Neural cell (in vitro differentiated cells): ENCODE results near the gene ZSWIM6. TPM values are rescaled to one million over a fixed set of nuclear protein-coding genes. Genes with fewer than 3 reads are reported as not detected.

Experiments
- H2AFZ ChIP-seq: fragments of 200-600, 300-800 bp; sonication (generic), shearing (Covaris generic); 2 replicates; pipeline ENCODE4 v1.6.0; 2014; ENCODE audit warnings: low read depth, mild to moderate bottlenecking, antibody characterized with exemption, low read length, moderate library complexity
- H3F3A ChIP-seq: fragments of 200-600 bp; shearing (Covaris generic); 2 replicates; pipeline ENCODE4 v1.6.1; 2016; ENCODE audit warnings: mild to moderate bottlenecking, moderate library complexity, mixed read lengths, antibody characterized with exemption, low read length; ENCODE audit not compliant: insufficient read depth, poor library complexity, severe bottlenecking
- H3K27ac ChIP-seq: fragments of 200-600, 300-800 bp; sonication (generic), shearing (Covaris generic); 2 replicates; pipeline ENCODE4 v1.5.1; 2014; ENCODE audit warnings: mild to moderate bottlenecking, low read length, moderate library complexity
- H3K27me3 ChIP-seq: fragments of 300-800, 200-600 bp; sonication (generic), shearing (Covaris generic); 2 replicates; pipeline ENCODE4 v1.6.0; 2014; ENCODE audit warnings: mild to moderate bottlenecking, low read depth, low read length, moderate library complexity; ENCODE audit not compliant: insufficient read depth
- H3K36me3 ChIP-seq: fragments of 300-800, 200-600 bp; sonication (generic), shearing (Covaris generic); 2 replicates; pipeline ENCODE4 v1.5.1; 2014; ENCODE audit warnings: mild to moderate bottlenecking, antibody characterized with exemption, low read length, moderate library complexity; ENCODE audit not compliant: insufficient read depth
- H3K4me2 ChIP-seq: fragments of 300-800, 200-600 bp; sonication (generic), shearing (Covaris generic); 2 replicates; pipeline ENCODE4 v1.6.0; 2014; ENCODE audit warnings: mild to moderate bottlenecking, low read length
- H3K4me3 ChIP-seq: fragments of 300-800, 200-600 bp; sonication (generic), shearing (Covaris generic); 2 replicates; pipeline ENCODE4 v1.5.1; 2014; ENCODE audit warnings: mild to moderate bottlenecking, low read length, moderate library complexity
- H3K79me2 ChIP-seq: fragments of 200-600 bp; shearing (Covaris generic); replicated peaks from 2 replicates; pipeline ENCODE4 v1.6.0; 2014; ENCODE audit warnings: mild to moderate bottlenecking, low read length, moderate library complexity; ENCODE audit not compliant: insufficient read depth
- H3K9ac ChIP-seq: fragments of 300-800, 200-600 bp; sonication (generic), shearing (Covaris generic); 2 replicates; pipeline ENCODE4 v1.6.1; 2016; ENCODE audit warnings: mild to moderate bottlenecking, low read length, mixed read lengths
- H3K9me2 ChIP-seq: fragments of 200-600 bp; shearing (Covaris generic); 2 replicates; pipeline ENCODE4 v1.6.1; 2016; ENCODE audit warnings: mild to moderate bottlenecking, low read length, mixed read lengths; ENCODE audit not compliant: insufficient read depth
- H3K9me3 ChIP-seq: fragments of 200-600, 300-800 bp; sonication (generic), shearing (Covaris generic); 2 replicates; pipeline ENCODE4 v1.6.1; 2016; ENCODE audit warnings: mild to moderate bottlenecking, mixed run types, low read length, moderate library complexity, mixed read lengths
- H4K20me1 ChIP-seq: fragments of 200-600 bp; shearing (Covaris generic); 2 replicates; pipeline ENCODE4 v1.6.1; 2016; ENCODE audit warnings: mild to moderate bottlenecking, mixed run types; ENCODE audit not compliant: insufficient read depth
- EP300 ChIP-seq: fragments of 450-650 bp; conservative IDR thresholded peaks from 2 replicates; pipeline ENCODE4 v1.6.1; 2014; ENCODE audit warnings: antibody characterized with exemption, mild to moderate bottlenecking, moderate library complexity; ENCODE audit not compliant: poor library complexity, severe bottlenecking
- EZH2 ChIP-seq: fragments of 200-600, 300-800 bp; shearing (Covaris generic), sonication (generic); IDR thresholded peaks from 2 replicates; pipeline ENCODE4 v1.6.1; 2014; ENCODE audit warnings: antibody characterized with exemption, low read length, borderline replicate concordance, mild to moderate bottlenecking; ENCODE audit not compliant: insufficient read depth, poor library complexity, severe bottlenecking
- MXI1 ChIP-seq: fragments of 450-650 bp; conservative IDR thresholded peaks from 2 replicates; pipeline ENCODE4 v1.6.1; 2014; ENCODE audit warnings: antibody characterized with exemption, mild to moderate bottlenecking; ENCODE audit not compliant: poor library complexity, severe bottlenecking
- POLR2AphosphoS5 ChIP-seq: IDR thresholded peaks from 2 replicates; pipeline ENCODE4 v1.6.1; 2012
- RAD21 ChIP-seq: fragments of 450-650 bp; conservative IDR thresholded peaks from 2 replicates; pipeline ENCODE4 v1.6.1; 2014; ENCODE audit warnings: antibody characterized with exemption, mild to moderate bottlenecking, moderate library complexity
- SMC3 ChIP-seq: fragments of 450-650 bp; conservative IDR thresholded peaks from 2 replicates; pipeline ENCODE4 v1.6.1; 2014; ENCODE audit warnings: antibody characterized with exemption, mild to moderate bottlenecking, moderate library complexity; ENCODE audit not compliant: poor library complexity
- TAF1 ChIP-seq: IDR thresholded peaks from 2 replicates; pipeline ENCODE4 v1.6.1; 2012; ENCODE audit warnings: low read depth
- polyA plus RNA-seq: library from polyadenylated mRNA; depleted of rRNA; stranded (reverse); fragments of >200 nt; gene quantifications from 2 replicates; pipeline ENCODE4 v1.2.3, GENCODE V29; 2014
- TF ChIP-seq, protein P1 (sequence below): IDR thresholded peaks from 2 replicates; pipeline ENCODE4 v1.6.1; 2012; ENCODE audit warnings: borderline replicate concordance
- TF ChIP-seq, protein P2 (sequence below): fragments of 450-650 bp; IDR thresholded peaks from 2 replicates; pipeline ENCODE4 v1.5.1; 2014; ENCODE audit warnings: antibody characterized with exemption, mild to moderate bottlenecking, moderate library complexity; ENCODE audit not compliant: poor library complexity, severe bottlenecking

ZSWIM6 gene
- polyA plus RNA-seq, 1 donor from 2014 or later: 43.6 TPM

DNA sequence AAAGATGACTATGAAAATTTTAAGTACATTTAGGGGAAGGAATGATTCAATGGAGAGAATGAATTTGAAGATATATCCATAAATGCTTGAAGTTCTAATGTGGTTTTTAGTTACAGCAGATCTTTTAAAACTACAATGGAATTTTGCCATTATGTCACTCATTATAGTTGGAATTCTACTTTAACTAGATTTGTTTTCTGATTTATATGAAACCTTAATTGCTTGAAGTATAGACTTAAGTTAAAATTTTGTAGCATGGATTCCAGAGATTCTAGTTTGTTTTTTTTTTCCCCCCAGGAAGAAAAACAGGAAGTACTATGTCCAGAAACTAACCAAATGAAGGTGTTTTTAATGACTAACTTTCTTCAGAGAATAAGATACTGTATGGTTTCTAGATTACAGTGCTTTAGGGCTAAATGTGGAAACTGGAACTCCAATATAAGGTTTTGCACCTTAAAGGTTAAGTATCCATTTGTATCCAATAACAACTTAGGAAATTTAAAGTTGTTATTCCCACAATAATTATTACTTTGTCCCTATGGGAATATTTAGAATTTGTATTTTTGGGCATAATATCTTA, 70.3 kb downstream of the ZSWIM6 start:
- peaks cover 94% of the 10 kb centered on the region for H3K79me2 ChIP-seq
- H3F3A ChIP-seq: no peaks in the 10 kb centered on the region
- H3K9ac ChIP-seq: no peak overlapping the region
- H2AFZ ChIP-seq: no peak overlapping the region
- TF ChIP-seq, protein P1, sequence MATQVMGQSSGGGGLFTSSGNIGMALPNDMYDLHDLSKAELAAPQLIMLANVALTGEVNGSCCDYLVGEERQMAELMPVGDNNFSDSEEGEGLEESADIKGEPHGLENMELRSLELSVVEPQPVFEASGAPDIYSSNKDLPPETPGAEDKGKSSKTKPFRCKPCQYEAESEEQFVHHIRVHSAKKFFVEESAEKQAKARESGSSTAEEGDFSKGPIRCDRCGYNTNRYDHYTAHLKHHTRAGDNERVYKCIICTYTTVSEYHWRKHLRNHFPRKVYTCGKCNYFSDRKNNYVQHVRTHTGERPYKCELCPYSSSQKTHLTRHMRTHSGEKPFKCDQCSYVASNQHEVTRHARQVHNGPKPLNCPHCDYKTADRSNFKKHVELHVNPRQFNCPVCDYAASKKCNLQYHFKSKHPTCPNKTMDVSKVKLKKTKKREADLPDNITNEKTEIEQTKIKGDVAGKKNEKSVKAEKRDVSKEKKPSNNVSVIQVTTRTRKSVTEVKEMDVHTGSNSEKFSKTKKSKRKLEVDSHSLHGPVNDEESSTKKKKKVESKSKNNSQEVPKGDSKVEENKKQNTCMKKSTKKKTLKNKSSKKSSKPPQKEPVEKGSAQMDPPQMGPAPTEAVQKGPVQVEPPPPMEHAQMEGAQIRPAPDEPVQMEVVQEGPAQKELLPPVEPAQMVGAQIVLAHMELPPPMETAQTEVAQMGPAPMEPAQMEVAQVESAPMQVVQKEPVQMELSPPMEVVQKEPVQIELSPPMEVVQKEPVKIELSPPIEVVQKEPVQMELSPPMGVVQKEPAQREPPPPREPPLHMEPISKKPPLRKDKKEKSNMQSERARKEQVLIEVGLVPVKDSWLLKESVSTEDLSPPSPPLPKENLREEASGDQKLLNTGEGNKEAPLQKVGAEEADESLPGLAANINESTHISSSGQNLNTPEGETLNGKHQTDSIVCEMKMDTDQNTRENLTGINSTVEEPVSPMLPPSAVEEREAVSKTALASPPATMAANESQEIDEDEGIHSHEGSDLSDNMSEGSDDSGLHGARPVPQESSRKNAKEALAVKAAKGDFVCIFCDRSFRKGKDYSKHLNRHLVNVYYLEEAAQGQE: no peak
- TF ChIP-seq MXI1 (no peak), SMC3 (no peak), EZH2 (no peak), POLR2AphosphoS5 (no peak), RAD21 (no peak), EP300 (no peak), TAF1 (no peak)
- TF ChIP-seq, protein P2, sequence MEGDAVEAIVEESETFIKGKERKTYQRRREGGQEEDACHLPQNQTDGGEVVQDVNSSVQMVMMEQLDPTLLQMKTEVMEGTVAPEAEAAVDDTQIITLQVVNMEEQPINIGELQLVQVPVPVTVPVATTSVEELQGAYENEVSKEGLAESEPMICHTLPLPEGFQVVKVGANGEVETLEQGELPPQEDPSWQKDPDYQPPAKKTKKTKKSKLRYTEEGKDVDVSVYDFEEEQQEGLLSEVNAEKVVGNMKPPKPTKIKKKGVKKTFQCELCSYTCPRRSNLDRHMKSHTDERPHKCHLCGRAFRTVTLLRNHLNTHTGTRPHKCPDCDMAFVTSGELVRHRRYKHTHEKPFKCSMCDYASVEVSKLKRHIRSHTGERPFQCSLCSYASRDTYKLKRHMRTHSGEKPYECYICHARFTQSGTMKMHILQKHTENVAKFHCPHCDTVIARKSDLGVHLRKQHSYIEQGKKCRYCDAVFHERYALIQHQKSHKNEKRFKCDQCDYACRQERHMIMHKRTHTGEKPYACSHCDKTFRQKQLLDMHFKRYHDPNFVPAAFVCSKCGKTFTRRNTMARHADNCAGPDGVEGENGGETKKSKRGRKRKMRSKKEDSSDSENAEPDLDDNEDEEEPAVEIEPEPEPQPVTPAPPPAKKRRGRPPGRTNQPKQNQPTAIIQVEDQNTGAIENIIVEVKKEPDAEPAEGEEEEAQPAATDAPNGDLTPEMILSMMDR: no peak
- no peaks in the 10 kb centered on the region for H3K36me3 ChIP-seq
- no peaks in the 10 kb centered on the region for H4K20me1 ChIP-seq
- no peak overlapping the region for H3K27ac ChIP-seq
- H3K9me2 ChIP-seq: no peaks in the 10 kb centered on the region
- H3K27me3 ChIP-seq: no peaks in the 10 kb centered on the region
- no peaks in the 10 kb centered on the region for H3K9me3 ChIP-seq
- H3K4me2 ChIP-seq: no peak overlapping the region
- no peak overlapping the region for H3K4me3 ChIP-seq

DNA sequence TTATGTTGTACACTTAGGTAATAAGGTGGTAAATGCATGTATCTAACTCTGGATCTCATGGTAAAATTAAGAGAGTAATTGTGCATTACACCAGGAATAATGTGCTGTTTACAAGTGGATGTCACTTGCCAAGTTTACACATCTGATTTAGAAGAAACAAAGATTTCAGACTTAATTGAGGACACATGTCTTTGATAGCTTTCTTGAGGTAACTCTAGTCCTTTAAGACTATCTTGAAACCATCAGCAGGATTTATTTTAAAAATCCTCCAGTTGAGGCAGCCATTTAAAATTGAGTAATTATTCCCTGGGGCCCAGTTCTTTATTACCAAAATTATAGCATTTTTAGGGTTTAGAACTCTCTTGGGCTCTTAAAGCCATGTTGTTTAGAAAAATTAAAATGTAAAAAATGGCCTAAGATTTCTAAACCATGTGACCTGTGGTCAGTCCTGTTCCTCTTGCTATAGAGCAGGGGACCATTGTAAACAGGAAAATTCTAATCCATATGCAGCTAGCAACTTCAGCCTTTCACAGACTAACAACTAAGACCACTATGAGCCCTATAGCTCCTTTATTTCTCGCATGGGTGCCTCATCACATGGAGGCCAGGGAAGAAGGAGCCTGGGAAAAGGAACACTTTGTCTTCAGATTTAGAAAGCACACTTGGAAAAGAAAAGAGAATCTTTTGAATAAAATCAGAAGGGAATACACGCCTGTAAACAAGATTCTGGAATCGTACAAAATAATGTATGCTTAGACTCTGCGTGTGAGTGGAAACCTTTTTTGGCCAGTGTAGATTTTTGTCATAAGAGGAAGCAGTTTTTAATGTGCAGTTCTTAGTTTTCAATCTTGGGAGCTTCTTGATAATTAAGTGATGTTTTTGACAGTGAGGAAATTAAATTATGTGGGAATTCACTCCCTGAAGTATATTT, 71.2 kb downstream of the ZSWIM6 start:
- TF ChIP-seq, protein P1: no peak
- no peak for TF ChIP-seq SMC3
- TF ChIP-seq RAD21: no peak
- no peak for TF ChIP-seq MXI1
- TF ChIP-seq POLR2AphosphoS5: no peak
- no peak for TF ChIP-seq TAF1
- TF ChIP-seq, protein P2: no peak
- no peak for TF ChIP-seq EZH2
- TF ChIP-seq EP300: no peak

More for the DNA sequence above, 71.2 kb downstream of the ZSWIM6 start:
- H3K79me2 ChIP-seq: peaks cover 94% of the 10 kb centered on the region
- H2AFZ ChIP-seq: no peak overlapping the region
- H3K4me3 ChIP-seq: no peak overlapping the region
- H3K9me3 ChIP-seq: no peaks in the 10 kb centered on the region
- H3K36me3 ChIP-seq: no peaks in the 10 kb centered on the region
- H3K4me2 ChIP-seq: no peak overlapping the region
- H3K27me3 ChIP-seq: no peaks in the 10 kb centered on the region
- H3F3A ChIP-seq: no peaks in the 10 kb centered on the region
- no peaks in the 10 kb centered on the region for H4K20me1 ChIP-seq
- H3K27ac ChIP-seq: no peak overlapping the region
- H3K9ac ChIP-seq: no peak overlapping the region
- no peaks in the 10 kb centered on the region for H3K9me2 ChIP-seq
